ENCODE measurements around the gene MRPL43.

Gene MRPL43

DNA sequence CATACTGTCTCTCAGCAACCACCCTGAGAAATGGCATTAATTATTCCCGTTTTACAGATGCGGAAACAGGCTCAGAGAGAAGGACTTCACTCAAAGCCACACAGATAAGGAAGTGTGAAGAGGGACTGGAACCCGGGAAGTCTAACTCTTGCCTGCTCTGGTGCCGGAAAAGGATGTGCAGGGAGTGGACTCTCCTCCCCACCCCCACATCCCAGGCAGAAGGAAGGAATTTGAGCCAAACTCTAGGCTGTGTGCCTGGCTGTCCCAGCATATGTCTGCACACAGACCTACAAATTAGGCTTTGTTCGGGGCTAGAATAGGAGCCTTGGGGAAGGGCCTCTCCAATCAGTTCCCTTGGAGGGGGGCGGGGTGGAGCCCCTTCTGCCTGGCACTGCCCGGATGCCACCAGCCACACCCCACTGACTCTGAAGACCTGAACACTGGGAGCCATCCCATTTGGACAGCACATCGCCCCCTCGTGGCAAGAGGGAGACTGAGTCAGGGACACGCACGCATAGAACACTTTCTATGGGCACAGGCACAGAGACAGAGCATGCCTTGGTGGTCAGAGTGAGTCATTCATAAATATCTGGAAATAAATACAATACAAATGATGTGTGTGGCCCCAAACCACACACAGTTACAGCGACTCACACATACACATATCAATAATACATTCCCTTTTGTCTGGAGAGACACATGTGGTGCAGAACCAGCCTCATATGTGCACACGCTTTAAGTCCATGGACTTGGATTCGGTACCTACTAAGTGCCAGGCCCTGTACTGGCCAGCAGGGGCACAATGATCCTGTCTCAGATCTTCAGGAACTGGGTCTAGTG, 25.4 kb upstream of the MRPL43 start:
- TF ChIP-seq, protein P1, sequence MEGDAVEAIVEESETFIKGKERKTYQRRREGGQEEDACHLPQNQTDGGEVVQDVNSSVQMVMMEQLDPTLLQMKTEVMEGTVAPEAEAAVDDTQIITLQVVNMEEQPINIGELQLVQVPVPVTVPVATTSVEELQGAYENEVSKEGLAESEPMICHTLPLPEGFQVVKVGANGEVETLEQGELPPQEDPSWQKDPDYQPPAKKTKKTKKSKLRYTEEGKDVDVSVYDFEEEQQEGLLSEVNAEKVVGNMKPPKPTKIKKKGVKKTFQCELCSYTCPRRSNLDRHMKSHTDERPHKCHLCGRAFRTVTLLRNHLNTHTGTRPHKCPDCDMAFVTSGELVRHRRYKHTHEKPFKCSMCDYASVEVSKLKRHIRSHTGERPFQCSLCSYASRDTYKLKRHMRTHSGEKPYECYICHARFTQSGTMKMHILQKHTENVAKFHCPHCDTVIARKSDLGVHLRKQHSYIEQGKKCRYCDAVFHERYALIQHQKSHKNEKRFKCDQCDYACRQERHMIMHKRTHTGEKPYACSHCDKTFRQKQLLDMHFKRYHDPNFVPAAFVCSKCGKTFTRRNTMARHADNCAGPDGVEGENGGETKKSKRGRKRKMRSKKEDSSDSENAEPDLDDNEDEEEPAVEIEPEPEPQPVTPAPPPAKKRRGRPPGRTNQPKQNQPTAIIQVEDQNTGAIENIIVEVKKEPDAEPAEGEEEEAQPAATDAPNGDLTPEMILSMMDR (conservative IDR thresholded peaks at IDR 0.05; ENCODE audit: low read length): peak; percentile 91
- no peak for TF ChIP-seq EZH2phosphoT487 (IDR thresholded peaks at IDR 0.05; ENCODE audit: borderline replicate concordance)
- Histone ChIP-seq H3K9ac (ENCODE audit: low read depth, low read length, poor library complexity, severe bottlenecking) (no peak overlapping the region), H3K4me3 (ENCODE audit: low read length, poor library complexity, severe bottlenecking) (peak overlapping the region; percentile 9), H3K9me3 (ENCODE audit: insufficient read depth, low read depth, low read length) (no peaks in the 10 kb centered on the region), H3K27me3 (ENCODE audit: insufficient read depth, low read length, poor library complexity, severe bottlenecking) (no peaks in the 10 kb centered on the region), H3K9me2 (replicated peaks; ENCODE audit: low read depth, low read length) (no peaks in the 10 kb centered on the region), H3K79me2 (ENCODE audit: insufficient read depth, low read length) (no peaks in the 10 kb centered on the region), H3K4me1 (ENCODE audit: insufficient read depth, low read length, poor library complexity, severe bottlenecking) (no peaks in the 10 kb centered on the region), H3K36me3 (ENCODE audit: insufficient read depth, low read length) (no peaks in the 10 kb centered on the region), H3K4me2 (ENCODE audit: low read depth, low read length, poor library complexity, severe bottlenecking) (peak overlapping the region; percentile 44), H3F3A (ENCODE audit: low read depth) (no peaks in the 10 kb centered on the region), H2AFZ (ENCODE audit: low read length) (peak overlapping the region; percentile 38; the same call in 1 of the 2 replicates), H4K20me1 (ENCODE audit: insufficient read depth, low read length, poor library complexity, severe bottlenecking) (no peaks in the 10 kb centered on the region)

DNA sequence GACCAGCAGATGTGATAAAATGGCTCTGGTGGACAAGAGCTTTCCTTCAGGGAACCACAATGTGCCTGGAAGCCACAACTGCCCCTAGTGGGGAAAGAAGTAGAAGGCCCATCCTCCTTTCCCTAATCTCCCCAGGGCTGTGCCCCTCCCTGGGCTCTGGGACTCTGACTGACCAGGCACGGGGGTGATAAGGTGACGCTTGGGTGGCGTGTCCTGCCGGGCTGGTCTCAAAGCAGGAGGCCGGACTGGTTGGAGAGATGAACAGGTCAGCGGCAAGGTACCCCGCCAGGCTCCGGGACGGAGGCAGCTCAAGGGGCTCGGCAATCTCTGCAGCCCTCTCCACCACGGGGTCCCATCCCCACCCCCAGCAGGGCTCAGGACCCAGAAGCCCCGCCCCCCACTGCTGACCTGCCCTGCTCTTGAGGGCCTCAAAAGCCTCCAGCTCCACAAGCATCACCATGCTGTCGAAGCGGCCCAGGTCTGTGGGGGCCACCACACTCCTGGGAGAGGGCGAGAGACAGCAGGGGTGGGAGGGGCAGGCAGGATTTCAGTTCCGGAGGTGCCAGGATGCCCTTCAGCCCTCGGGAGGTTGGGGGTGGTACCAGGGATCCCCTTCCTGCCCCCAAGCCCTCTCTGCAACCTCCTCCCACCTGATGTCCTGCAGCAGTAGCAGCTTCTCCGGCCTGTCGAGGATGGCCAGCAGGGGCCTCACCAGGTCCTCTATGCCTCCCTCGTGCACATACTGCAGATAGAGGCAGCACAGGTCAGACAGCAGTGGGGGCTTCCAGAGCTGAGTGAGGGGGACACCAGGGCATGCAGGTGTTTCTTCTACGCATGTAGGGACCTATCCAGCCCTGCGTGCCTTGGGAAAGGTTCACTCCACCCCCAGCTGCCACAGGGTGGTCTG, 24.5 kb upstream of the MRPL43 start:
- Histone ChIP-seq H3F3A (ENCODE audit: low read depth) (no peaks in the 10 kb centered on the region), H3K9me2 (replicated peaks; ENCODE audit: low read depth, low read length) (no peaks in the 10 kb centered on the region), H3K36me3 (ENCODE audit: insufficient read depth, low read length) (peaks cover 4% of the 10 kb centered on the region; the same call in 1 of the 2 replicates), H3K27me3 (ENCODE audit: insufficient read depth, low read length, poor library complexity, severe bottlenecking) (no peaks in the 10 kb centered on the region), H3K4me2 (ENCODE audit: low read depth, low read length, poor library complexity, severe bottlenecking) (no peak overlapping the region), H4K20me1 (ENCODE audit: insufficient read depth, low read length, poor library complexity, severe bottlenecking) (no peaks in the 10 kb centered on the region), H2AFZ (ENCODE audit: low read length) (no peak overlapping the region), H3K9me3 (ENCODE audit: insufficient read depth, low read depth, low read length) (no peaks in the 10 kb centered on the region), H3K4me3 (ENCODE audit: low read length, poor library complexity, severe bottlenecking) (no peak overlapping the region), H3K9ac (ENCODE audit: low read depth, low read length, poor library complexity, severe bottlenecking) (no peak overlapping the region), H3K4me1 (ENCODE audit: insufficient read depth, low read length, poor library complexity, severe bottlenecking) (no peaks in the 10 kb centered on the region), H3K79me2 (ENCODE audit: insufficient read depth, low read length) (no peaks in the 10 kb centered on the region)
- TF ChIP-seq, protein P1 (conservative IDR thresholded peaks at IDR 0.05; ENCODE audit: low read length): peak; percentile 29
- TF ChIP-seq EZH2phosphoT487 (IDR thresholded peaks at IDR 0.05; ENCODE audit: borderline replicate concordance): no peak

DNA sequence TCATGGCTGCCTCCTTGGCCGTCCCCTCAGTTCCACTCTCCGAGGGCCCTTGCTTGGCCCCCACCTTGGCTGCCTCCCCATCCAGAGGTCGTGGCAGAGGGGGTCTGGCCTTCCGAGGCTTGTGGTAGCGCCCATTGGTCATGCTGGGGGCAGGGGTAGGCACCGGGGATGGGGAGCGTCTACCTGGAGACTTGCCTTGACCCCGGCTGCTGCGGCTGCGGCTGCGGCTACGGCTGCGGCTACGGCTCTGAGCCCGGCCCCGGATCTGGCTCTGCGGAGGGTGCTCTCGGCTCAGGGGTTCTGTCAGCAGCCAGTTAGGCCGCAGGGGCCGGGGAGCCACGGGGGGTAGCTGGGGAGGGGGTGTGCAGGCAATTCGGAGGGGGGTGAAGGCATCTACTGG, 23.0 kb upstream of the MRPL43 start:
- Histone ChIP-seq H2AFZ (ENCODE audit: low read length) (no peak overlapping the region), H3K27me3 (ENCODE audit: insufficient read depth, low read length, poor library complexity, severe bottlenecking) (no peaks in the 10 kb centered on the region), H4K20me1 (ENCODE audit: insufficient read depth, low read length, poor library complexity, severe bottlenecking) (no peaks in the 10 kb centered on the region), H3K4me1 (ENCODE audit: insufficient read depth, low read length, poor library complexity, severe bottlenecking) (no peaks in the 10 kb centered on the region), H3K4me3 (ENCODE audit: low read length, poor library complexity, severe bottlenecking) (no peak overlapping the region), H3K9me3 (ENCODE audit: insufficient read depth, low read depth, low read length) (no peaks in the 10 kb centered on the region), H3K36me3 (ENCODE audit: insufficient read depth, low read length) (peaks cover 12% of the 10 kb centered on the region; the same call in 1 of the 2 replicates), H3K4me2 (ENCODE audit: low read depth, low read length, poor library complexity, severe bottlenecking) (no peak overlapping the region), H3K79me2 (ENCODE audit: insufficient read depth, low read length) (no peaks in the 10 kb centered on the region), H3F3A (ENCODE audit: low read depth) (no peaks in the 10 kb centered on the region), H3K9ac (ENCODE audit: low read depth, low read length, poor library complexity, severe bottlenecking) (no peak overlapping the region), H3K9me2 (replicated peaks; ENCODE audit: low read depth, low read length) (no peaks in the 10 kb centered on the region)
- TF ChIP-seq, protein P1 (conservative IDR thresholded peaks at IDR 0.05; ENCODE audit: low read length): no peak
